Measurements from ENCODE around the gene TIMM22. TPM values are rescaled to one million over a fixed set of nuclear protein-coding genes. Genes with fewer than 3 reads are reported as not detected.

Gene TIMM22
- total RNA-seq, 2 donors from 2014 or later, result 13.6 to 14.6 TPM

DNA sequence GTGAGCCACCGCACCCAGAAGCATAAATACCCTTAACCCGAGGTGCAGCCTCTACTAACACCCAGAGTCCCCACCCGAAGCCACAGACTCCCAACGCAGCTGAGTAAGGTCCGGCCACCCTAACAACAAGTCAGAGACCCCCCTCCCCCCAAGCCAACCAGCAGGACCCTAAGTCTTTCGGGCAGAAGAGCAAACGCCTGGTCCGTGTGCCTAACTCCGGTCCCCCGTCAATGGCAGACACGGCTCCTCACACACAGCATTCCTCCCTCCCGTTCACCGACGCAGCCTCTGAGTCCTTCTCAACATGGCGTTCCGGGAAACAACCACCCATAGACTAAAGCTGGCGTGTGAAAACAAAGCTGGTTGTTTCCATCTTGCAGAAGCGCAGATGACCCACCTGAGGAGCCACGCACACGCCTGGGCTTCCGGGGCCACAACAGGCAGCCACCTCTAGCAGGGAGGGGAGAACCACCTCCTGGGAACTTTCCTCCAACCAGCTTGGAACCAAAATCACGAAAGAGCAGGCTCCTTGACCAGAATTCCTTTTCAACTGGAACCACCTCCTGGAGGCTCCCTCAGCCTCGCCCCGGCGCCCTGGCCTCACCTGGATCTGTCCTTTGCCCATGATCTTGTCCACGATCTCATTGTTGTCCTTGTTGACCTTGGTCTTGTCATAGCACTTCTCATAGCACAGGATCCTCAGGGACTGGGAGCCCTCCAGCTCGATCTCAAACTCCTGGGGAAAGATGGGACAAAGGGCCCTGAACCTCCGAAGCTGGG, 52.7 kb downstream of the TIMM22 start:
- Histone ChIP-seq H3K4me3 (ENCODE audit: low read length) (no peak overlapping the region), H3K27me3 (ENCODE audit: control insufficient read depth, insufficient read depth, low read length, poor library complexity, severe bottlenecking) (no peaks in the 10 kb centered on the region), H3K27ac (ENCODE audit: low read depth, low read length) (no peak overlapping the region), H3K36me3 (ENCODE audit: control insufficient read depth, insufficient read depth, low read length) (no peaks in the 10 kb centered on the region), H3K9me3 (ENCODE audit: control insufficient read depth, low read length) (no peaks in the 10 kb centered on the region), H3K4me1 (ENCODE audit: control insufficient read depth, insufficient read depth, low read length) (no peaks in the 10 kb centered on the region), H3K9ac (ENCODE audit: extremely low read depth, low read length, poor library complexity, severe bottlenecking) (no peak overlapping the region)
- H3K4me3 Mint-ChIP-seq, result no peak overlapping the region
- H3K9me3 Mint-ChIP-seq, result no peaks in the 10 kb centered on the region
- DNase-seq, result no peak
- H3K27me3 Mint-ChIP-seq (ENCODE audit: insufficient read depth), result no peaks in the 10 kb centered on the region
- no peak overlapping the region for H3K27ac Mint-ChIP-seq
- WGBS, 2 experiments (ENCODE audit: insufficient coverage in 1 of 2, insufficient read length in 1 of 2), result 94% methylated on average over 24 to 28 of the region's 28 CpGs
- H3K36me3 Mint-ChIP-seq (ENCODE audit: low read depth), result peaks cover 23% of the 10 kb centered on the region
- H3K4me1 Mint-ChIP-seq, result no peaks in the 10 kb centered on the region
- TF ChIP-seq, protein P1, sequence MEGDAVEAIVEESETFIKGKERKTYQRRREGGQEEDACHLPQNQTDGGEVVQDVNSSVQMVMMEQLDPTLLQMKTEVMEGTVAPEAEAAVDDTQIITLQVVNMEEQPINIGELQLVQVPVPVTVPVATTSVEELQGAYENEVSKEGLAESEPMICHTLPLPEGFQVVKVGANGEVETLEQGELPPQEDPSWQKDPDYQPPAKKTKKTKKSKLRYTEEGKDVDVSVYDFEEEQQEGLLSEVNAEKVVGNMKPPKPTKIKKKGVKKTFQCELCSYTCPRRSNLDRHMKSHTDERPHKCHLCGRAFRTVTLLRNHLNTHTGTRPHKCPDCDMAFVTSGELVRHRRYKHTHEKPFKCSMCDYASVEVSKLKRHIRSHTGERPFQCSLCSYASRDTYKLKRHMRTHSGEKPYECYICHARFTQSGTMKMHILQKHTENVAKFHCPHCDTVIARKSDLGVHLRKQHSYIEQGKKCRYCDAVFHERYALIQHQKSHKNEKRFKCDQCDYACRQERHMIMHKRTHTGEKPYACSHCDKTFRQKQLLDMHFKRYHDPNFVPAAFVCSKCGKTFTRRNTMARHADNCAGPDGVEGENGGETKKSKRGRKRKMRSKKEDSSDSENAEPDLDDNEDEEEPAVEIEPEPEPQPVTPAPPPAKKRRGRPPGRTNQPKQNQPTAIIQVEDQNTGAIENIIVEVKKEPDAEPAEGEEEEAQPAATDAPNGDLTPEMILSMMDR (conservative IDR thresholded peaks at IDR 0.05), result no peak

- Histone ChIP-seq H3K36me3 (ENCODE audit: control insufficient read depth, insufficient read depth, low read length) (peaks cover 4% of the 10 kb centered on the region), H3K27me3 (ENCODE audit: control insufficient read depth, insufficient read depth, low read length, poor library complexity, severe bottlenecking) (no peaks in the 10 kb centered on the region), H3K9me3 (ENCODE audit: control insufficient read depth, low read length) (no peaks in the 10 kb centered on the region), H3K4me3 (ENCODE audit: low read length) (no peak overlapping the region), H3K27ac (ENCODE audit: low read depth, low read length) (no peak overlapping the region), H3K9ac (ENCODE audit: extremely low read depth, low read length, poor library complexity, severe bottlenecking) (no peak overlapping the region), H3K4me1 (ENCODE audit: control insufficient read depth, insufficient read depth, low read length) (no peaks in the 10 kb centered on the region)
- Mint-ChIP-seq H3K36me3 (ENCODE audit: low read depth) (peaks cover 18% of the 10 kb centered on the region), H3K4me3 (no peak overlapping the region), H3K27me3 (ENCODE audit: insufficient read depth) (no peaks in the 10 kb centered on the region), H3K4me1 (no peaks in the 10 kb centered on the region), H3K27ac (no peak overlapping the region), H3K9me3 (no peaks in the 10 kb centered on the region)
- no peak for DNase-seq
- TF ChIP-seq, protein P1 (conservative IDR thresholded peaks at IDR 0.05), result no peak
- 92 to 96% methylated on average over 20 to 22 of the region's 22 CpGs for WGBS, 2 experiments (ENCODE audit: insufficient coverage in 1 of 2, insufficient read length in 1 of 2)
Measured at GRCh38 chr17:1050246-1050995, 53.5 kb downstream of the TIMM22 start.

DNA sequence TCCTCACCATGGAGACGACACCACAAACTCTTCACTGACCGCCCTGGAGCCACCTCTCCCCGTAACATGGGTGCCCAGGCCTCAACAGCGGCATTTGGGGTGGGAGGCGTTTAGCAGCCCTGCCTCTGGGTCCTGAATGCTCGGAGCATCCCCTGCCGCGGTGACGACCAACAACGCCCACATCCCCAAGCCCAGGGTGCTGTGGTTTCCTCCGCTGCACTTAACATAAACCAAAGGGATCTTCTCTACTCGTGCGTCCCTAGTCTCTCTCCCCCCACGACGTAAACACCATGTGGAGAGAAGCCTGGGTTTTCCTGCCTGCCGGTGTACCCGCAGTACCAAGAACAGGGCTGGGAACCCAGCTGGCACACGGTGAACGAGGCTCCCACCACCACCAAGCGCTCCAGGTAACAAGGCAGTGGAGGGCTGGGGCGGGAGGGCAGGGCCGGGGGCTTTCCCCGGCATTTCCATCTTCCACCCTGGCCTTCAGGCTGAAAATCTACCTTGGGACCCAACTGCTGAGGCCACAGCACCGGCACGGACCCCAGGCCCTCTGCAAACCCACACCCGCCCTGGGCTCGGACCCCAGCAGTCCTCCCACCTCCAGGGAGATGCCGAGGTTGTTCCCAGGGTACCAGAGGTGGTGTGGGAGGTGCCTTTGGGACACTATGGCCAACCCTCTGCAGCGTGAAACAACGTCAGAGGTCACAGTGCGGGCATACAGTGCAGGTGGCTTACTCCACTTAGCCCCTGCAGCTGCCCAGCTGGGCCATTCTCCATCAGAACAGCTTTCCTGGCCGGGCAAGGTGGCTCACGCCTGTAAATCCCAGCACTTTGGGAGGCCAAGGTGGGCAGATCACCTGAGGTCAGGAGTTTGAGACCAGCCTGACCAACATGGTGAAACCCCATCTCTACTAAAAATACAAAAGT, 54.3 kb downstream of the TIMM22 start:
- Mint-ChIP-seq H3K4me1 (no peaks in the 10 kb centered on the region), H3K9me3 (no peaks in the 10 kb centered on the region), H3K27ac (no peak overlapping the region), H3K36me3 (ENCODE audit: low read depth) (peaks cover 18% of the 10 kb centered on the region), H3K27me3 (ENCODE audit: insufficient read depth) (no peaks in the 10 kb centered on the region), H3K4me3 (no peak overlapping the region)
- no peaks in the 10 kb centered on the region for H3K4me1 ChIP-seq (ENCODE audit: control insufficient read depth, insufficient read depth, low read length)
- peaks cover 8% of the 10 kb centered on the region for H3K36me3 ChIP-seq (ENCODE audit: control insufficient read depth, insufficient read depth, low read length)
- H3K9me3 ChIP-seq (ENCODE audit: control insufficient read depth, low read length), result no peaks in the 10 kb centered on the region
- TF ChIP-seq, protein P1 (conservative IDR thresholded peaks at IDR 0.05), result no peak
- no peak overlapping the region for H3K9ac ChIP-seq (ENCODE audit: extremely low read depth, low read length, poor library complexity, severe bottlenecking)
- 94 to 96% methylated on average over 25 to 33 of the region's 33 CpGs for WGBS, 2 experiments (ENCODE audit: insufficient coverage in 1 of 2, insufficient read length in 1 of 2)
- no peak overlapping the region for H3K27ac ChIP-seq (ENCODE audit: low read depth, low read length)
- H3K27me3 ChIP-seq (ENCODE audit: control insufficient read depth, insufficient read depth, low read length, poor library complexity, severe bottlenecking), result no peaks in the 10 kb centered on the region
- H3K4me3 ChIP-seq (ENCODE audit: low read length), result no peak overlapping the region
- no peak for DNase-seq

Measured in endodermal cell (in vitro differentiated cells).